Iris pigment epithelial cell (primary cell): ENCODE results near the gene THSD4.

Experiments used
- DNase-seq: peaks from one replicate; pipeline ENCODE4 v3.0.0-alpha.2; 2011; ENCODE audit warnings: low read depth

The THSD4 gene

GRCh38 chr15:71097890-71098289 lies 17.4 kb upstream of the THSD4 start:
- DNase-seq: no peak

- DNase-seq: no peak
Observed at GRCh38 chr15:71098920-71099319, 16.4 kb upstream of the THSD4 start.

GRCh38 chr15:71103102-71103676 lies 12.1 kb upstream of the THSD4 start:
- peak; percentile 77 for DNase-seq

DNA sequence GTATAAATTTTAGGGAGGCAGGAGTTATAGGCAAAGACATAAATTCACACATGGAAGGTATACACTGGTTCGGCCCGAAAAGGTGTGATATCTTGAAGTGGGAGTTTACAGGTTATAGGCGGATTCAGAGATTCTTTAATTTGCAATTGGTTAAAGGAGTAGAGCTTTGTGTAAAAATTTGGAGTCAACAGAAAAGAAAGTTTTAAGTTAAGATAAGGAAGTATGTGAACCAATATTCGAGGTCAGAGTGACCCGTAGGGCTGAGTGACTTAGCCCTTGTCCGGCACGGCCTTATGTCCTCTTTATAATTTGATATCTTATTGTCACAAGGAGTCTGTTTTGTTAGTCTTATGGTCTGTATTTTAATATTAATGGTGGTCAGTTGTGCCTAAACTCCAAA lies 10.6 kb upstream of the THSD4 start:
- no peak for DNase-seq

DNA sequence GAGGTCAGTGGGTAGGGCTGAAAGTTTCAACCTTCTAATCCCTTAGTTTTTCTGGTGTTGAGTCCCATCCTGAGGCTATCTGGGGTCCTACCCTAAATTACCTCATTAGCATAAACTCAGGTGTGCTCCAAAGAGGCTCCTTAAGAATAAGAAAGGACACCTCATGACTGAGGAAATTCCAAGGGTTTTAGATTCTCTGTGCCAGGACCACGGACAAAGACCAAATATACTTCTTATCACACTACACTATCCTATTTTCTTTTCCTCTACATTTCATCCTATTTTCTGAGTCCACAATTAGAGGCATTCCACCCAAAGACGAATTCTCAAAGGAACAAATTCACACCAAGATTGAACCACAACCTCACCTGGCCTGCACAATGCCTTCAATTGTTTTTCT lies 9.8 kb upstream of the THSD4 start:
- DNase-seq: no peak

DNA sequence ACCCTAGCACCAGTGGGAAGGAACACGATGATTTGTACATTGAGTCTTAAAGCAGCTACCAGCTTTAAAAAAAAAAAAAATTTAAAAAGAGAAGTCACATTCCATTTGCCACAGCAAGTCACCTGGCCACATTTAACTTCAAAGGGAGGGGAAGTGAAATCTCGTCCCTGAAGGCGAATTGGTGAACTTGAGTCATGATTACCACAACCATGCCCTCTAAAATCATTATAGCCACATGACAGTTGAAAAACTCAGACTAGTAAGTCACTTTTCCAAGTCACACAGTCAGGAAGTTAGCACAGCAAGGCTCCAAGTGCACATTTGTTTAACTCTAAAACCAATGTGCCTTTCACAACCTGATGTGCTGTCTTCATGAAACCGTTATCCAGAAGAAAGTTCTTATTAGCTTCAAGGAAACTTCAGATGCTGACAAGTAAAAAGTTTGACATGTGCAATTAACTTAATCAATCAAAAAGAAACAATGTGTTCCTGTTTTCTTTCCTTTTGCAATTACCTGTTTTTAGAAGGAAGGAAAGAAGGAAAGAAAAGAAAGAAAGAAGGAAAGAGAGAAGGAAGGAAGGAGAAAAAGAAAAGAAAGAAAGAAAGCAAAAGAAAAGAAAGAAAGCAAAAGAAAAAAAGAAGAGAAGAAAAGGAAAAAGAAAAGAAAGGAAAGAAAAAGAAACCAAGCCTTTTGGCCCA lies 8.3 kb upstream of the THSD4 start:
- no peak for DNase-seq

DNA sequence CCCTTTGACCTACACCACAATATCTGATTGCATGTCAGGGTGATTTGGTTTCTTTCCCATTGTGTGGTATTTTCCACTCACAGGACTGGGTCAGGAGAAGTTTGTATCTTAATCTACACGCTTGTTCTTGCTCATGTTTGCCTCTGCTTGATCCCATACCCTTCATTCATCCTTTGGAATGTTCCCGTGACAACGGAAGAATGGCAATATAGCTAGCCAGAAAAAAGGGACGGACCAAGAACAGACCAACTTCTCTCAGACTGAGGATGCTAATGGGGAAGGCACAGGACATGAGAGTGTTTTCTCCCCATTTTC lies 7.8 kb upstream of the THSD4 start:
- no peak for DNase-seq

DNA sequence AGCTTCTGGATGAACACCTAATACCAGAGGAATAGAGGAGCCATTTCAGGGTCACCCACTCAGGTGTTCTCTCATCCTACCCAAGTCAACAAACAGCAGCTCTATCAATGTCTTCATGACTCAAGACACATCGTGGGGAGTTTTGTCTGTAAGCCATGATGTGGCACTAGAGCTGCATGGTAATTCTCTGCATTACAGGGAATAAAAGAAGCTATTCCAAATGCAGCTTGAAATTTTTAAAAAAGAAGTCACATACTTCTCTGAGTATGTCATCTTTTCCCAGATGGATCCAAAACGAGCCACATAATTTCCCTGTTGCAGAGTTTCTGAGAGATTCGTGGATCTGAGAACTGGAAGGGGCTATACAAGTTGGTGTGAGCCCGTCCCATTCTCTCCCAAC lies 6.1 kb upstream of the THSD4 start:
- peak; percentile 52 for DNase-seq

DNA sequence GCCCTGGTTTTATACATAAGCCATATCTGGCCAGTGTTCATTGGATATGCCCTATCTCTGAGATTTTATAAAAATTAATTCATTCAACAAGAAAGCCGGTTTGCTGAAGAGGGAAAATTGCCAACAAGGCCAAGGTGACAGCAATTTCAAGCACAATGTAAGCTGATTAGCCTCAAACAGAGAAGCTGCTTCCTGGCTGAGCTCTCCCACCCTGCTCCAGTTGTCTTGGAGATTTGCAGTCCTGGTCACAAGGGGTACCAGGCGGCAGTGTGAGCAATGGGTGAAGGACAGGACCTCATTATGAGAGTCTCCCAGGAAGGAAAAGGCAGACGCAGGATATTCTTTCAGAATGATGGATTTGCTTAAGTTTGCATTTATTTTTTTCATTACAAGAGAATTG lies 5.4 kb upstream of the THSD4 start:
- no peak for DNase-seq

DNA sequence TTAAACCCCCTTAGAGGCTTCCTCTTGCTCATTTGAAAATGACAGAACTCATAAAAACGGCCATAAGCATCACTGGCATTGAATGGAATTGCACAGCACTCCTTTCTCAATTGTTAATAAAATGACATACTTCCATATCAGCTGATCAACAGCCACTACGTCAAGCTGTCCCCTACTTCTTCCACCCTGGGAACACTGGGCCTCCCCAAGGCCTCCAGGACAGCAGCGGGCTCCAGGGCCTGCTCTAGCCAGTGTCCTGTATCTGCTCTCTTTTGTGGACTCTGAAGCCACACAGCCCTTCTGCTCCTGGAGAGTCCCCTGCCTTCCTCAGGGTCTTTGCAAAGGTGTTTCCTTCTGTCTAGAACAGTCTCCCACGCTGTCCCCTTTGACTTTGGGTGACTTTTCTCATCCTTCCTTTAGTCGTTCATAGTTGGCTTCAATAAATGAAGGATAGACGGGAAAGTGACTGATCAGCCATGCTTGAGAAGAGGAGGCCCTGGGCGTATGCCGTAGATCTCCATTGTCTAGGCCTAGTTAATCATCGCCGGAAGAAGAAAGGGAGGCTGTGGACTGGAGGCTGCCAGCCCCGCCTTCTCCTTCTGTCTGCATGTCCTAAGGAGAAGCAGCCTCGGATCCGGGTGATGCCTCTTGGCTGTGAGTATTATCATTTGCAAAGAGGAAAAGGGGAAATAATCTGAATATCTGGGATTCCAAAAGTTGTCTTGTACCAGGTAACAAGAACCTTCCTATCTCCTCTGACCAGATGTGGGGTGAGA lies 4.7 kb upstream of the THSD4 start:
- DNase-seq: no peak

- no peak for DNase-seq
Observed at GRCh38 chr15:71111181-71111565, 4.1 kb upstream of the THSD4 start.

- no peak for DNase-seq
Observed at GRCh38 chr15:71111950-71112349, 3.3 kb upstream of the THSD4 start.

GRCh38 chr15:71112429-71112828 lies 2.8 kb upstream of the THSD4 start:
- DNase-seq: peak; percentile 51

DNA sequence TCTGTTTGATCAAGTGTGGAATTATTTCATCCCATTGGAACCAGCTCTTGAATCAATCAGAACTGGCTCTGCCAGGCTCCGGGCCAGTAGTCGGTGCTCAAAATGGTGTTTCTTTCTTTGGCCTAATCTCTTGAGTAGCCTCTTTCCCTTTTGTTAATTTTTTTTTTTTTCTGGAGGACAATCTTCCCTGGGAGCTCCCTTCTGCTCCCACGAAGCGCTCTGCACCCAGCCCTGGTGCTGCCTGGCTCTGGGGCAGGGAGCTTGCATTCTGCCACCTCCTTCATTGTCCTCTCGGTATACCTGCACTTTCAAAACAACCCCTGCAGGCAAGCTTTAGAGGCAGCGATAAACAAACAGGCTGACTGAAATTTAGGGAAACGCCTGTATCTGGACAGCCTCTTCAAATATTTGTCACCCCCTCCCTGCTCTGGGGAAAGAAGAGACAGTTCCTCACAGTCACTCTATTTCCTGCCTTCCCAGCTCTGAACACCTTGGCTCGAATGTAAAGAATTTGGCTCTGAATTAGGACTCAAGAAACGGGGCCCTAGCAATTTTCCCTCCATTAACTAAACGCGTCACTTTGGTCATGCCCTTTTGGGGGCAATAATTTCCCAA lies 1.1 kb upstream of the THSD4 start:
- no peak for DNase-seq

DNA sequence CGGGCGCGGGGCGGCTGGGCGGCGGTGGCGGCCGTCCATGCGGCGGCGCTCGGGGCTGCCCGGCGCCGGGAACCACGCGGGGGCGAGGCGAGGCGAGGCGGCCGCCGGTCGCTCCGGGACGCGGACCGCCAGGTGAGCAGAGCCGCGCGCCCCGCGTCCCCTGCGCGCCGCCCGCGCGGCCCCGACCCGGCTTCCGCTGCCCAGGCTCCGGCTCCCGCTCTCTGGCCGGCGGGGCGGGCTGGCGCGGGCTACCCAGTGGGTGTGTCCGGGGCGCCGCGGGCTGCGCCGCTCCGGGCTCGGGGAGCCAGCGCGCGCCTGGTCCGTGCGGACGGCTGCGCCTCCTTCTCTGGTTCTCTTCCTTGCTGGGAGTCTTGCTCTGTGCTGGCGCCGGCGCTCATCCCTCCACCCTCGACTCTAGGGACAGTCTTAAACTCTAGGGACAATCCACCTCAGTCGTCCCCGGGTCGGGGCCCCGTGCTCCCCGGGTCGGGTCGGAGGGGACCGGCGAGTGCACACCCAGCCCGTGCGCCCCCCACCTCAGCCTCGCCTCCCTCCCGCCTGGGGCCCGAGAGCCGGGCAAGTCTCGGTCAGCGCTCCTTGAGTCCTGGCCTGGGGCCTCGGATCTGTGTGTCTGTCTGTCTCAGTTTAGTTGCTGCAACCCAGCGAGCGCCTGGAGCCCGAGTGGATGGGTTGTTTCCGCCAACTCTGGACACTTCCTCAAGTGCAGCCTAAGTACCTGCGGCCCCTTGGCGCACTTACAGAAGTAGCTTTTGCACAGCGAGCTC lies 488 bp downstream of the THSD4 start:
- peak; percentile 65 for DNase-seq

GRCh38 chr15:71116366-71116765 lies 1.1 kb downstream of the THSD4 start:
- no peak for DNase-seq

DNA sequence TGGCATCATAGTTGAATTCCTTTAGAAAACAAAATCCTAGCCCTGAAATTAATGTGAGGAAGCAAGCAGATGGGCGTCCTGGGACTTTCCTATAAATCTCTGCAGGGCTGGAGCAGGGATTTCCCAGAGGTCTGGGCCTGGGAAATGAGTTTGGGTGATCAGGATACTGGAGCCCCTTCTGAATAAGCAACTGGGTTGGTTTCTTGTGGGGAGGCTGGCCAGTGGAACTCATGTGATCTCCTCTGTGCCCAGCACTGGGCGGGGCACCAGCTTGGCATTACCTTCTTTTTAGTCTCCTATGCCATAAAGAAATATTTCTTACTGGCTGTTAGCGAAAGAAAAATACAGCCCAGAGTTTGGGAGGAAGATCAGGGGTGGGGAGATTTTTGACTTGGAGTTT lies 1.7 kb downstream of the THSD4 start:
- no peak for DNase-seq

- no peak for DNase-seq
Observed at GRCh38 chr15:71117714-71118305, 2.5 kb downstream of the THSD4 start.

DNA sequence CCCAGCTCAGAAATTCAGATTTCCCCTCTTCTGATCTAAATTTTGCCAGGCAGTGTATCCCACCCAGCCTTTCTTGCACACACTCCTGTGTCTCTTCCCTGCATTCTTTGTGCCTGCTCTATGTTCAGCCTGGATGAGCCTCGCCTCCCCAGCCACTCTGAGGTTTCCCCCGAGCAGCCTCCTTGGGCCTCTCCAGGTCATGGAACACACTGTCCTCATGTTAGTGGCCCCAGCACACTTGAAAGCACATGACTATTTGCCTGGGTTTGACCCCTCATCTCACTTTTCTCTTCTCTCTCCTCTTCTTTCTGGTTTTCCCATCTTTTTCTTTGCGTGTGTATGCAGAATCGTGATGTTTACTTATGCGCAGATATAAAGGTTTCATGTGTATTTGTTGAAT lies 3.1 kb downstream of the THSD4 start:
- no peak for DNase-seq

- no peak for DNase-seq
Observed at GRCh38 chr15:71118881-71119632, 3.8 kb downstream of the THSD4 start.

DNA sequence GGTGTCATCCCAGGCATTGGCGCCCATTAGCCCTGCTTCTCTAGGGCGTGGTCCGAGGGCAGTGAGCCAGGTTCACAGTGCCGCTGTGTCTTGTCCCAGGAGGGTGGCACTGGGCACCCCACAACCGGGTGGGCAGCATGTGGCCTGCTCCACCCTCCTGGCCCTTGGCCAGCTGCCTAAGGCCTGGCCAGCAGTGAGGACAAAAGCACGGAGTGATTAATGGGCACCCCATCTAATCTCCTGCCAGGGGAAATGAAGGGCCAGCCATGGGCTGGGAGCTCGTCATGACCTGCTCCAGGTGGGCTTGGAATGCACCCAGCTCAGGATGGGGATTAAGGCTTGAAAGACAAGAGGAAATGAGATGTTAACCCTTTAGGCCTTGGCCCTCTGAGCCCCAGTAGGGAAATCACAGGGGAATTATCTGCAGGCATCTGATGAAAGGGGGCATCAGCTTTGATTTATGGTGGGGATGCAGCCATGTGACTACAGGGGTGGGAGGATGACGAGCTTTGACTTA lies 5.2 kb downstream of the THSD4 start:
- DNase-seq: no peak
